Aorta (tissue), 5 donors: ENCODE data around the gene SYDE2. TPM values are rescaled to one million over a fixed set of nuclear protein-coding genes. Genes with fewer than 3 reads are reported as not detected.
"Not testable (repeated sequence)": the region's sequence is repeated elsewhere in the genome, so short reads cannot be mapped to it uniquely, and the experiment has no call there.

Experiments used
- ATAC-seq: fragments of 200-7000 bp; cut with Tn5 transposase; one replicate; pipeline ENCODE4 v1.9.1; 2022; ENCODE audit warnings: moderate library complexity; ENCODE audit not compliant: low FRiP score
- DNase-seq, 2 donors: peaks; one replicate each; pipeline ENCODE4 v3.0.0-alpha.2; 2020
- H3K27ac ChIP-seq, 2 donors: one replicate each; pipeline ENCODE4 v1.5.1; 2013; ENCODE audit warnings: low read length in 2 of 2, mild to moderate bottlenecking in 2 of 2, moderate library complexity in 2 of 2, control low read depth in 1 of 2, inconsistent platforms in 1 of 2, low read depth in 1 of 2
- H3K27me3 ChIP-seq, 2 donors: one replicate each; pipeline ENCODE4 v1.6.1; 2013; ENCODE audit warnings: control low read depth in 1 of 2, low read length in 1 of 2, mild to moderate bottlenecking in 1 of 2, moderate library complexity in 1 of 2; ENCODE audit not compliant: insufficient read depth in 2 of 2, control insufficient read depth in 1 of 2
- H3K36me3 ChIP-seq, 2 donors: one replicate each; pipeline ENCODE4 v1.6.1; 2013; ENCODE audit warnings: control low read depth in 1 of 2, low read length in 1 of 2, mild to moderate bottlenecking in 1 of 2; ENCODE audit not compliant: insufficient read depth in 2 of 2, control insufficient read depth in 1 of 2
- H3K4me1 ChIP-seq, 2 donors: one replicate each; pipeline ENCODE4 v1.6.1; 2013; ENCODE audit warnings: low read length in 2 of 2, control low read depth in 1 of 2, mild to moderate bottlenecking in 1 of 2, moderate library complexity in 1 of 2; ENCODE audit not compliant: insufficient read depth in 2 of 2, control insufficient read depth in 1 of 2
- H3K4me3 ChIP-seq, 2 donors: one replicate each; pipeline ENCODE4 v1.5.1; 2013; ENCODE audit warnings: low read length in 2 of 2, control low read depth in 1 of 2, mild to moderate bottlenecking in 1 of 2
- H3K9me3 ChIP-seq: one replicate; pipeline ENCODE4 v1.6.1; 2013; ENCODE audit warnings: mild to moderate bottlenecking, low read length; ENCODE audit not compliant: control insufficient read depth
- WGBS, 2 donors: extraction: QIAGEN DNeasy Blood & Tissue Kit; methylation state at CpG; one replicate each; pipeline ENCODE4 v1.1.7; 2013; 5-methylcytosine and 5-hydroxymethylcytosine counted together
- intact Hi-C, 2 donors: fragments of 100-400 bp; cut with DNase I; formaldehyde crosslinking; loops; one replicate each; pipeline versions ENCODE4 v1.14.2 to v1.15.0; 2022
- polyA plus RNA-seq, 2 donors: library from polyadenylated mRNA; stranded (reverse); fragments of 200-250 nt; gene quantifications; one replicate each; pipeline ENCODE4 v1.2.3, GENCODE V29; 2013
- total RNA-seq, 2 donors: library from RNA; stranded (reverse); fragmentation: NEBNext Ultra II Directional; extraction: Animal tissue kit (Norgen Biotek cat#: 25700); gene quantifications; one replicate each; pipeline ENCODE4 v1.2.1, GENCODE V29; 2021
- donor health status: healthy with polysubstance abuse.
- donor health status: Bipolar disorder and iron deficiency.
- donor health status: DM: no; HTN: no; CAD: no.
- donor health status: DM: no; HTN: no; CAD: no.
- donor health status: DM: yes; HTN: yes; CAD: no.

The SYDE2 gene
- total and polyA plus RNA-seq, 4 donors, result 1.3 to 16.7 (median 5.7) TPM

- no peak overlapping the region for H3K4me3 ChIP-seq
- ATAC-seq, result no peak
- intact Hi-C loops, result no loop called here
- no peak overlapping the region for H3K27ac ChIP-seq
- no peaks in the 10 kb centered on the region for H3K36me3 ChIP-seq
- DNase-seq, result no peak
- H3K27me3 ChIP-seq, result no peaks in the 10 kb centered on the region
- no peaks in the 10 kb centered on the region for H3K9me3 ChIP-seq
- H3K4me1 ChIP-seq, result peaks cover 0 to 4% of the 10 kb centered on the region in 2 donors
Observed at GRCh38 chr1:85146972-85147359, 53.9 kb downstream of the SYDE2 start.

- intact Hi-C loops, H3K4me3 ChIP-seq: not testable (repeated sequence)
Observed at GRCh38 chr1:85146298-85146971, 54.4 kb downstream of the SYDE2 start.

GRCh38 chr1:85144351-85144750, 56.5 kb downstream of the SYDE2 start:
- DNase-seq (no peak), ATAC-seq (no peak)
- H3K4me1 ChIP-seq, result peaks cover 0 to 4% of the 10 kb centered on the region in 2 donors
- WGBS, 2 donors, result 89 to 90% methylated on average over 1 of the region's 1 CpG
- no peaks in the 10 kb centered on the region for H3K36me3 ChIP-seq
- intact Hi-C loops, result no loop called here
- H3K27ac ChIP-seq, result no peak overlapping the region
- no peak overlapping the region for H3K4me3 ChIP-seq
- no peaks in the 10 kb centered on the region for H3K27me3 ChIP-seq
- H3K9me3 ChIP-seq, result no peaks in the 10 kb centered on the region

More at GRCh38 chr1:85146298-85146971, 54.4 kb downstream of the SYDE2 start:
- not testable (repeated sequence) for ATAC-seq, H3K27me3 ChIP-seq, DNase-seq, H3K9me3 ChIP-seq, H3K36me3 ChIP-seq, H3K27ac ChIP-seq, H3K4me1 ChIP-seq
- 80% methylated on average over 6 of the region's 6 CpGs for WGBS, 2 donors

- 72 to 78% methylated on average over 5 of the region's 5 CpGs for WGBS, 2 donors
- Histone ChIP-seq H3K4me3 (no peak overlapping the region), H3K27me3 (no peaks in the 10 kb centered on the region), H3K4me1 (peaks cover 0 to 4% of the 10 kb centered on the region in 2 donors), H3K9me3 (no peaks in the 10 kb centered on the region), H3K36me3 (no peaks in the 10 kb centered on the region), H3K27ac (no peak overlapping the region)
- intact Hi-C loops, result no loop called here
- no peak for DNase-seq
- ATAC-seq, result no peak
Observed at GRCh38 chr1:85142753-85143152, 58.1 kb downstream of the SYDE2 start.

GRCh38 chr1:85138439-85138838, 62.4 kb downstream of the SYDE2 start:
- H3K27ac ChIP-seq, intact Hi-C loops, H3K4me1 ChIP-seq, ATAC-seq, H3K36me3 ChIP-seq, DNase-seq, H3K4me3 ChIP-seq, H3K27me3 ChIP-seq, H3K9me3 ChIP-seq: not testable (repeated sequence)
- WGBS, 2 donors, result 96 to 98% methylated on average over 5 of the region's 5 CpGs

- no peak overlapping the region for H3K27ac ChIP-seq
- ATAC-seq (peak; percentile 54), DNase-seq (no peak)
- H3K4me1 ChIP-seq, result peaks cover 3 to 4% of the 10 kb centered on the region in 2 donors
- intact Hi-C loops, result no loop called here
- no peaks in the 10 kb centered on the region for H3K36me3 ChIP-seq
- no peaks in the 10 kb centered on the region for H3K27me3 ChIP-seq
- 51 to 52% methylated on average over 9 of the region's 9 CpGs for WGBS, 2 donors
- H3K4me3 ChIP-seq, result no peak overlapping the region
- H3K9me3 ChIP-seq, result no peaks in the 10 kb centered on the region
Observed at GRCh38 chr1:85137660-85138059, 63.2 kb downstream of the SYDE2 start.

GRCh38 chr1:85135392-85135798, 65.4 kb downstream of the SYDE2 start:
- no peak overlapping the region for H3K4me3 ChIP-seq
- no peak for ATAC-seq
- no peaks in the 10 kb centered on the region for H3K36me3 ChIP-seq
- intact Hi-C loops, result no loop called here
- H3K4me1 ChIP-seq, result peaks cover 0 to 4% of the 10 kb centered on the region in 2 donors
- 95 to 100% methylated on average over 1 of the region's 1 CpG for WGBS, 2 donors
- no peaks in the 10 kb centered on the region for H3K9me3 ChIP-seq
- no peaks in the 10 kb centered on the region for H3K27me3 ChIP-seq
- DNase-seq, result no peak
- H3K27ac ChIP-seq, result no peak overlapping the region

GRCh38 chr1:85134583-85135391, 66.0 kb downstream of the SYDE2 start:
- Histone ChIP-seq H3K4me1 (peaks cover 0 to 4% of the 10 kb centered on the region in 2 donors), H3K9me3 (no peaks in the 10 kb centered on the region), H3K36me3 (no peaks in the 10 kb centered on the region), H3K27ac (no peak overlapping the region), H3K27me3 (no peaks in the 10 kb centered on the region), H3K4me3 (no peak overlapping the region)
- DNase-seq (no peak), ATAC-seq (no peak)
- WGBS, 2 donors, result 68 to 70% methylated on average over 3 of the region's 3 CpGs
- intact Hi-C loops, result no loop called here
